Stimulated activated CD4-positive, alpha-beta T cell treated with anti-CD3 and anti-CD28 coated beads, Interleukin-4, amount 100 ng/mL, for 48 hours (primary cell): ENCODE measurements around the gene CARMIL1.

ENCODE experiments used
- DNase-seq, 2 donors: peaks; one replicate each; pipeline ENCODE4 v3.0.0-alpha.2; 2020; ENCODE audit warnings: low read depth in 2 of 2

CARMIL1 gene

GRCh38 chr6:25309886-25310285, 30.7 kb downstream of the CARMIL1 start:
- DNase-seq = no peak

DNA sequence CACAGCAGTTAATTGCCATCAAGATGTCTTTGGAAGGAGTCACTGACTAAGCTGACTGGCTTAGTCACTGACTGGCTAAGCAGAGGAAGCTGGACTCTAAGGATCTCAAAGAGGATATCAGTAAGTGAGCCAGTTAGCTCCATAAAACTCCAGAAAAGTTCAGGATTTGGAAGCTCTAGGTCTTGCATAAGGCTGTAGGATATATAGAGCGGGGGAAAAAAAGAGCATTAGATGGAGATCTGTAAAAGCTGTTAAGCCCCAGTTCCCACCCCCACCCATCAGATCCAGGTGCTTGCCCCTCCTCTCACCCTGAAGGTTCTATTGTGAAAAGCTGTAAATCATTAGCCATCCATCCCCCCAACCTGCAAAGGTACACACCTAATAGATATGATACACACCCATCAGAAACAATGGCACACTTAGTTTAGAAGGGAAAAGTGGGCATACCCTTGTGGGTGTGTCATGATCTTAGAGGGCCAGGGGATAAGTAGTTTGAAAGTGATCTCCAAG, 32.2 kb downstream of the CARMIL1 start:
- no peak for DNase-seq

- DNase-seq = no peak
Observed at GRCh38 chr6:25312034-25312620, 33.0 kb downstream of the CARMIL1 start.

DNA sequence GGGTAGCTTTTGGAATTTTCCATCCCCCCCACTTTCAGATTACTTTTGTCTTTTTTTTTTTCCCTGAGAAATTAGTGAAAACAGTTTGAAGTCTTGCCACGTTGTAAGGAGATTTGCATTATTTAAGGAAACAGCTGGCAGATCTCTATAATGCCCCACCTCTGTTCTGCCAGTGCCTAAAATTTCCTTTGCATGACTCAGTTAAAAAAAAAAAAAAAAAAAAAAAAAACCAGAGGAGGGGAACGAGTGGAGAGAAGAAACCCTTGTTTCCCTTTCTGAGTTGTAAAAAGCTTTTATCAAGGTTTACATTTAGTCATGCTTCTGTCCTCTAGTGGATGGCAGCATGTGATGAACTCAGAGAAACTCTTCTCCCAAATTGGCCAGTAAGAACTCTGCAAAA, 33.5 kb downstream of the CARMIL1 start:
- no peak for DNase-seq

DNA sequence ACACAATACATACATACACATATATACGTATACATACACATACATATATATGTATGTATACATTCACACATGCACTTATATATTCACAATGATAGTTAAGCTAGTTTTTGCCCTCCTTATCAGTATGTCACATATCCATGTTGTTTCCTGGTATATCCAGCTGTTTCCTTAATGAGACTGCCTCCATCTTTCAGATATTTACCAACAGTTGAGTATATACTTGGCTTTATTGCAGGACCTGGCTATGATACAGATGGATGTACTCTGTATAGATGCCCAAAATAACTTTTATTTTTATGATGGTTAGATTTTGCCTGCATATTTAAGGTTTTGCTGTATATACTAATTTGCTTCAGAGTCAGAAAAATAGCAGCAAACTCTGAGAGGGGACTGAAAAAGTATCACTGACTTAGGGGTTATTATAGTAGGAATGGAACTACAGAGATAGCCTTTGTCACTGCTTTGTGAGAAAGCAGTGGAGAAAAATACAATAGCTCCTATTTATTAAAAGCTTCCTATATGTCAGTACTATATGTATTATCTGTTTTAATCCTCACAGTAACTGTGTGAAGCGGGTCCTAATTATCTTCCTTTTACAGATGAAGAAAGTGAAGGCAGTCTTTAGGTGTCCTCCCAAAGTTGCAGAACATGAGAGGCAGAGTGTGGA, 35.5 kb downstream of the CARMIL1 start:
- DNase-seq = no peak

GRCh38 chr6:25315194-25316177, 36.3 kb downstream of the CARMIL1 start:
- DNase-seq = no peak

DNA sequence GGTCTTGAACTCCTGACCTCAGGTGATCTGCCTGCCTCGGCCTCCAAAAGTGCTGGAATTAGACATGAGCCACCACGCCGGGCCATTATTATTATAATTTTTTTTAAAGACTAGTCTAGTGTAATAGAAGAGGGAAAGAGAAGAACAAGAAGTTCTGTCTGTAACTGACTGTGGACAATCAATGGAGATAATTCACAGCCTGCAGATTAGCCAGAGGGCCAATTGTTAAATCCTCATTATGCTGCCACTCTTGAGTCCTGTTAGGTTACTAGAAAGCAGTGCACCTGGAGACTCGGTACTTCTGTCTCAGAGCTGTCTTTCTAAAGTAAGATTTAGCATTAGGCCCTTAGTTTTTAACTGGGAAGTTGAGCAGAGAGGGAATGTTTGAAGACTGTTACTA, 37.5 kb downstream of the CARMIL1 start:
- no peak for DNase-seq

- no peak for DNase-seq
Observed at GRCh38 chr6:25318589-25318988, 39.4 kb downstream of the CARMIL1 start.

GRCh38 chr6:25320459-25320858, 41.3 kb downstream of the CARMIL1 start:
- no peak for DNase-seq

GRCh38 chr6:25322692-25323091, 43.5 kb downstream of the CARMIL1 start:
- DNase-seq = no peak

GRCh38 chr6:25324066-25324762, 45.0 kb downstream of the CARMIL1 start:
- DNase-seq = no peak

DNA sequence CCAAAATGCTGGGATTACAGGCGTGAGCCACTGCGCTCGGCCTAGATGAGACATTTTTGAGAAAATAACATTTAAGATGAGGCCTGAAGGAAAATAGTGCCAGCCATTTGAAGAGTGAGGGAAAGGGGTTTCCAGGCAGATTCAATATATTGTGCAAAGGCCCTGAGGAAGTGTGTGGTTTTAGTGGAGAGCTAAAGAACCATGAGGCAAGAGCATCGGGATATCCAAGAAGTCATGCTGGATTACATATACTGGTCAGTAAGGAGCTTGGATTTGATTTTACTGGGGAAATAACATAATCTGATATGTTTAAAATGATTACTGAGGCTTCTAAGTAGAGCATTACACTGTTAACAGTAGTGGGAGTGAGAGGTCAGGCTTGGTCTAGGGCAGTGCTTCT, 47.0 kb downstream of the CARMIL1 start:
- no peak for DNase-seq

GRCh38 chr6:25326960-25327359, 47.8 kb downstream of the CARMIL1 start:
- DNase-seq = no peak

DNA sequence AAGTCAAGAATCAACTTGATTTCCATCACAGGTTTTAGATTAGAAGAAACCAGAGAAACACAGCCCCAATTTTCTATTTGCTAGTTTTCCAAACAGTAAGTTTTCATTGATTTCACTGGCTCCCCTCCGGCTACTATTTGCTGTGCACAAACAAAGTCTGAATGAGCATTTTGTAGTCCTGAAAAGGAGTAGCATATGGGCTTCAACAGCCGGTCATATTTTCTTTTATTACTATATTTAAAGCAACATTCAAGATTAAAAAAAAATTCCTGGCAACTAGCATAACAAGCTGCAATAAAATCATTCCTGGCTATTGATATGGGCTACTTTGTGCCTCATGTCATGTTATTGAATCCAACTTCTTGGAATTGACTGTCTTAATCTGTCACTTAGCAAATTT, 48.3 kb downstream of the CARMIL1 start:
- no peak for DNase-seq

DNA sequence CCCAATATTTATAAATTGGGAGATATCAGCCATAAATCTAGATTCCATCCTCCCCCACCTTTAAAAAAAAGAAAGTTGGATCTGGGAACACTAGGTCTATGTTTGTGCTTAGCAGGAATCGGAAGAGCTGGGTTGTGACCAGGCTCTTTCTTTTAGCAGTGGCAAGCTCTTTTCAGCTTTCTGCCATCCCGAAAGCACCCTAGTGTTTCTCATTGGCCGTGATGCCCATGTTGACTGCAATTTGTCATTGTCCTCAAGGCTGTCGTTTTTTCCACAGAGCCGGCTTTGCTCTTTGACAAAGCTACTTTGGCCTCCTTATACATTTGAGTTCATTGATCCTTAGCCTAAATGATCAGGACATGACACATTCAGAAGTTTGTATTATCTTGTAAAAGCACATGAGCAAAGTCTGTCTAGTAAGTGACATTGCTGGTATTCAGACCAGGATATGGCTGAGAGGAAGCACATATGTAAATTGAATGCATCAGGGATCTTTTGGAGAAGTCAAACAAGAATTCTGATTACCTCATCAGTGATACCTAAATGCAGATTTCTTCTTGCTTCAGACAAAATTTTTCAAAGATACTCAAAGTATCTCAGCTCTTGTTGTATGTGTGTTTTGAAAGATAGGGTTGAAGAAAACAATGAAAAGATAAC, 50.1 kb downstream of the CARMIL1 start:
- DNase-seq = no peak

DNA sequence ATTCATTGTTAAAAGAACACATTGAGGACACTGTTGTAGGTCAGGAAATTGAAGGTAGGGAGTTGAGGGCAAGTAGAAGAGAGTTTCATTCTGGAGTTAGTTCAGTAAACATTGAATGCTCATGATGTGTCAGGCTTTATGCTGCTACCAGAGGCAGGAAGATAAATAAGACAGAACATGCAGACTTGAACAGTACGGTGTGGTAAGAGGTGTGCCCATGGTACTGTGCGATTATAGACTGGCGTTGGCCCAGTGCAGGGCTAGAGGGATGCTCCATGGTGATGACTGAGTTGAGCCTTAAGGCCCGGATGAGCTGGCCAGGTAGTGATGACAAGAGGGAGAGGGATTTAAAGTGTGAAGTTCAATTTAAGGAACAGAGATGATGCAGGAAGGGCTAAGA, 50.8 kb downstream of the CARMIL1 start:
- DNase-seq = no peak

DNA sequence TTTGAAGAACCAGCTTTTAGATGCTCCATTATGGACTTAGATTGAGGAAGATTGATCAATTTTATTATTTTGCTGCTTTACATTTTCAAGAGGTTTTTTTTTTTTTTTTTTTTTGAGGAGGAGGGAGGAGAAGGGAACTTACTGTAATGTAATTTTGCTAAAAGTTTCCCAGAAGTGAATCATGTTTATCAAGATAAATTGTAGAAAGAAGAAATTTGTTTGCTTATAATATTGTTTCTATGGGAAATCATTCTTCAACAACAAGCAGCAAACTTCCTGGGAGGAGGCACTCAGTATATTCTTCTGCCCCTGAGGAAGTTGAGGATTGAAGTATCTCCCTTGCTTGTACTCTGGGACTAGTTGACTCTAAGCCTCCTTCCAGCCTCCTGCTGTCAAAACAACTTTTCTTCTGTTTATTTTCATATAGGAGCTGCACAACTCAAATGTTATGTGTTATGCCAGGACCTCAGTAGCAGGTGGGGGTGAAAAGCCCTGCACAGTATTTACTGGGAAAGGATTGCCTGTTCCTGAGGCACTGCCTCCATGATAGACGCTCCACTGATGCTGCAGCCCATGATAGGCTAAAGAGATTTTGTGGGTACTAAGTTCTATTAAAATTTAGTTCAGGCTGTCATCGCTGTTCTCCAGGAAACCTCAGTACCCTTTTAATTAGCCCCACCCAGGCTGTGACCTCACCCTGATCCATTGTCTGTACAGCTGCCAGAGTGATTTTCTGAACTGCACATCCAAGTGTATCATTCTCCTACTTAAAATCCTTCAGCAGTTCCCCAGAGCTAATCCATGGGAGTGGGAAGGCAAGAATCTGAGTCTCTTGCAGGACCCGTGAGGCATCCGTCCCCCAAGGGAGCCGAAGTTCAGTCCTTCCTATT, 51.9 kb downstream of the CARMIL1 start:
- no peak for DNase-seq

DNA sequence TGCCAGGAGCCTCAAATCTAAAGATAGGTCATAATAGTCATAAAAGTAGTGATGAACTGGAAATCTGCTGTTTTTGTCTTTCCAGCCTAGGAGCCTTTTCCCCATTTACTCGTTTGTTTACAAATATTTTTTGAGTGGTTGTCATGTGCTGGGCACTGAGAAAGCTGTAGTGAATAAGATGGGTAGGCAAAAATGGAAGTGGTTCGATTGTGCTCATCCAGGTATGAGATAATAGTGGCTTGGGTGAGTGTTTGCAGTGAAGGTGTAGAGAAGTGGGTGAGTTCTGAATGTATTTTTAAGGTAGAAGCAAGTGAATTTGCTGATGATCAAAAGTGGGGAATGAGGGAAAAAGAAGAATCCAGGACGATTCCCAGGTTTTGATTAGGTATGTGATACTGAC, 53.0 kb downstream of the CARMIL1 start:
- no peak for DNase-seq

DNA sequence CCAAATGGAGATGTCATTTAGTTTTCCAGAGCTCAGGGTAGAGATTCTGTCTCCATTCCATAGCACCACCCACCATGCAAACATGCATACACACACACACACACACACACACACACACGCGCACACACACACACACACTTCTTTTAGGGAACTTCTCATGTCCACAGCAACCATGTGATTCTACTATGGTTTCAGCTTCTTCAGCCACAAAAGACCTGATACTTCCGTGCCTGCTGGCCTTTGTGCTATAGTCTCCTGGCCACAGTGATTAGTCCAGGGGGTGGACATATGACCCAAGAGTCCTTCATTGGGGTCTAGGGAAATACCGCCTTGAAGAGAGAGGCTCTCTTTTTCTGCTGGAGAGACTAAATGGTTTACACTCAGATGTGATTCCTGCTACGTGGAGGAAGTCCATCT, 53.5 kb downstream of the CARMIL1 start:
- DNase-seq = no peak

DNA sequence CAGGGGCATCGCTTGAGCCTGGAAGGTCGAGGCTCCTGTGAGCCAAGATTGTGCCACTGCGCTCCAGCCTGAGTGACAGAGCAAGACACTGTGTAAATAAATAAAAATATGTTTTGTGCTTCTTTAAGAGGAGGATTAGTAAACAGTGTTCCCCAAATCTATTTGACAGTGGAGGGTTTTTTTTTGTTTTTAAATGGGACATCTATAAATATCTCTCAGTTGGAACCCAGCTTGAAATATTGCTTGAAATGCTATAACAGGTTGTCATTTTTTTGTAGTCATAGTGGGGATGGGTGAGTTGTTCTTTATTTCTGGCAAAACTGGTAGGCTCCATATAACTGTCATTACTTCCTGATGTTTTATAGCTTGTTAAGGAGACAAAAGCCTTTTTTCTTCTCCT, 54.3 kb downstream of the CARMIL1 start:
- no peak for DNase-seq
